IPS DF 19.7 (cell line): ENCODE data around the gene PGM2.

Experiments
- DNase-seq: peaks from one replicate; pipeline ENCODE4 v3.0.0-alpha.2; 2013; ENCODE audit warnings: low read depth, low spot score

Gene PGM2

DNA sequence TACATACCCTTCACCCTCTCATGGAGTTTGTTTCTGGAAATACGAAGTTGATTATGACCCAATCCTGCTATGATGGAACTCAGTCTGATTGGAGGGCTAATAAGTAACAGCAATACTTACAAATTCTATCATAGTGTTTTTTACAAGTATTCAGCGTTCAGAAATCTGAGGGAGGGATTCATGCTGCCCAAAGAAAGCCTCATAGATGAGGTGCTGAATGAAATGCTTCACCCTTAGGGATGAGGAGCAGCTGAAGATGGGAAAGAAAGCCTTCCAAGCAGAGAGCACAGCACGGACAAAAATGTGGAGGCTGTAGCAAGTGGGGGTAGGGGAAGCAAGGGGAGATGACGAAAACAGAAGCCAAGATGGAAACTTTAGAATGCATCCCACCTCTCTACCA is 36.5 kb downstream of the PGM2 start:
- DNase-seq = no peak

GRCh38 chr4:37864786-37865185 is 38.3 kb downstream of the PGM2 start:
- DNase-seq = no peak

- no peak for DNase-seq
Measured at GRCh38 chr4:37865450-37865849, 39.0 kb downstream of the PGM2 start.

- DNase-seq = no peak
Measured at GRCh38 chr4:37867102-37867501, 40.6 kb downstream of the PGM2 start.

DNA sequence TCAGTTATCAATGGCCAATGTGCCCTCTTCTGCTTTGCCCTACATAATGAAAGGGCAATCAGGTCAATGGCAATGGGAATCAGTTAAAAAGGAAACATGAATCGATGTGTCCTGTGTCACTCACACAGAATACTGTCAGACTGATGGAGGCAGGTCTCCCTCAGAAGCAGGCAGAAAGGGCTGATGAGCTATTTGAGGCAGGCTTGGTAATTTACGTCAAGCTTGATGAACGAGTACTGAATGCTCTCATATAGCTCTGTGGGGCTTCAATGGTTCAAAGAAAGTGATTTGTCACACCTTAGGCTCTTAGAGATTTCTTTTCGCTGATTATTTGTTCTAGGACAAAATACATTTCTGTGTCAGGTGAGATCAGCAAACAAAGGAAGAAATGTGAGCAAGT is 41.8 kb downstream of the PGM2 start:
- DNase-seq = no peak

- DNase-seq = no peak
Measured at GRCh38 chr4:37872310-37872988, 46.0 kb downstream of the PGM2 start.

DNA sequence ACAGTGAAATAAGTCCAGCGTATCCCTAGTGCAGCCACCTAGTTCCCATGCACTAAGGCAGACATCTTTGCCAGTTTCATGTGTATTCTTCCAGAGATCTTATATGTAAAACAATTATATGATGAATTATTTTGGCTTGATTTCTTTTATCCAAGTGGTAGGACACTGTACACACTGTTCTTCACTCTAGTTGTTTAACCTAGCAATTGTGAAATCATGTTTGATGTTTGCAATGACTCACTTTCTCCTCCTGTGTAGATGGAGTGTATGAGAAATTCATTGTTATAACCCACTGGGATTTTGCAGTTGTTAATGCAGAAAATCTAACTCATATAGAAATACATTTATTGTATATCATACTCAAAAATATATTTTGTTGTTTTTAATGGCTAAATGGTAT is 46.9 kb downstream of the PGM2 start:
- no peak for DNase-seq

DNA sequence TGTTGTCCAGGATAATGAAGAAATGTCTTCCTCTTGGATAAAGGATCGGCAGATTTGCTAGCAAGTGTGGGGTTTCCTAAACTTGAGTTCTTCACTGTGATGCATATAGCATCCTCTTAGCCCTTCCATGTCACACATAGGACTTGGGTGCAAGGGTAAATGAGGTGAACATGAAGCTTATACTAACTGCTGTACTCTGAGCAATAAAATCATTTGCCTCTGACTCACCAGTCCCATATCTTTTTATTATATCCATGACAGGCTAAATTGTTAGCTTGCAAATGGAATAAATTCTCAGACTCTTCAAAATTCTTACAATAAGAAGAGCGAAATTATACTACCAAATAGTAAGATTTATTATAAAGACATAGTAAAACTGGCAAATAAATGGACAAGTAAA is 49.7 kb downstream of the PGM2 start:
- no peak for DNase-seq

GRCh38 chr4:37879365-37879764 is 52.9 kb downstream of the PGM2 start:
- DNase-seq = no peak

DNA sequence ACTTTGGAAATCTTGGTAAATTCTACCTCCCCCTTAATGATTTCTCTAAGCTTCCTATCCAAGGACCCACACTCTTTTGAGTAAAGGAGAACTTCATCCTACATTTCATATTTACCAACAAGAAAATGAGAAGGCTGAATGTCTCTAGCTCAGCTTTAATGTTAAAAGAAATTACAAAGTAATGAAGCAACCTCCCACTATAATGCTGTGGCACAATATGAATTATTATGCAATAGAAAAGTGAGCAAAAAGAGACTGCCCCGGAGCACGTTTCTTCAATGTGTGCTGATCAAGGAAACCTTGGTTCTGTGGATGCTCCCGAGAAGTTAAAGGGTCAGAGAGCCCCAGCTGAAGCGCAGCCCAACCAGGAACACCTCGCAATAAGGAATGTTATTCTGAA is 55.3 kb downstream of the PGM2 start:
- no peak for DNase-seq

GRCh38 chr4:37882665-37883296 is 56.3 kb downstream of the PGM2 start:
- DNase-seq = no peak

DNA sequence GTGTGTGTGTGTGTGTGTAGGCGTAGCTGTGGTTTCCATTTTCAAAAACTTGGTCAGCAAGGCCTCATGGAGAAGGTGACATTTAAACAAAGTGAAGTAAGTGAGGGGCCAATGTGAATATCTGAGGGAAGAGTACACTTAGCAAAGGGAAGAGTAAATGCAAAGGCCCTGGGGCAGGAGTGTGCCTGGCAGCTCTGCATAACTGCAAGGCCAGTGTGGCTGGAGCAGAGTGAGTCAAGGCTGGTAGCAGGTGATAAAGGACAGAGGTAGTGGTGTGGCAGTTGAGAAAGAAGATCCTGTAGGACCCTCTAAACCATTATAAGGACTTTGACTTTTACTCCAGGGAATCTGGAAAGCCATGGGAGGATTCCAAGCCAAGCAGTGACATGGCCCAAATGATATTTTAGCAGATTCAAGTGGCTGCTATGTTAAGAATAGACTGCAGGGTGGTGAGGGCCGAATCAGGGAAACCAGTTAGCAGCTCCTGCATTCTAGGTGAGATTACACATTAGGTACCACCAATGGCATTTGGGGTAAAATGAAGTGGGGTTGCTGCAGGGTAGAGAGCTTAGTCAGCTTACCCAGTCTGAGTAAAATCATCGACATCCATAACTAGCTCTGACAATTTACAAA is 58.5 kb downstream of the PGM2 start:
- DNase-seq = no peak

GRCh38 chr4:37885496-37885895 is 59.0 kb downstream of the PGM2 start:
- DNase-seq = no peak

GRCh38 chr4:37889849-37890800 is 63.6 kb downstream of the PGM2 start:
- no peak for DNase-seq

- no peak for DNase-seq
Measured at GRCh38 chr4:37890801-37891259, 64.3 kb downstream of the PGM2 start, which contains the start of gene TBC1D1. Gene TBC1D1, plus strand, starts transcription at chr4:37891084. Its CDS starts 11,012 bp downstream, at chr4:37902096.

DNA sequence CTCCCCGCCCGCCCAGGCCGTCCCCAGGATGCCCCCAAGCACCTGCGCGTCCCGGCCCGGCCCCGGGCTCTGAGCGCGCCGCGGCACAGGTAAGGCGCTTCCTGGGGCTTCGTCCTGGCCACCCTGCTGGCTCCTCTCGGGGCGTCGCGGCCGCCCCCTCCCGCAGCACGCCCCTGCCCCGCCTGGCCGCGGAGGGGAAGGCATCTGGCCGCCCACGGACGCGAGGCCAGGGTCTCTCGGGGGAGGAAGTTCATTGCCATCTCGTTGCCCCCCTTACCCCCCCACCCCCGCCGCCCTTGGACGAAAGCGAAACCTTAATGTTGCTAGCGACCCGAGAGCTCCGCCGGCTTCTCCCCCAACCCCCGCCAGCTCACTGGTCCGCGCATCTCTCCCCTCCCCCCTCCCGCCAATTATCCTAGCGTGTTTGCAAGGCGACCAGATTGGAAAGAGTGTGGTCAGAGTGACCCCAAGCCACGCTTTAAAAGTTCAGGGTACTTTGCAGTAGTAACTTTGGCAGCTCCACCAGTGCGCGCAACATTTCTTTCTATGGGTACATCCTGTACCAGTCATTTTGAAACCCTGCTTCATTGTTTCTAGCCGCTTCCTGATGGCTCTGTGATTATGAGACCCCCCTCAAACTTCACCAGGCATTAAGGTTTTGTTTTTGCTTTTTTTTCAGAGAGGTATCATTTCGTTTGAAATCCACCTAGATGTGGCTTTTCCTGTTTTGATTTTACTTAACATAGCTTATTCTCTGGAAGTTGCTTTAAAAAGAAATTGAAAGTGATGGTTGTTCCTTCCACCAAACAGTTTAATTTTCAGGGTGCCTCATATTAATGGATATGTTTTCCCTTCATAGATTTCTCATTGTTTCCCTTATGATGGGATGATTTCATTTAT is 65.0 kb downstream of the PGM2 start:
- no peak for DNase-seq

DNA sequence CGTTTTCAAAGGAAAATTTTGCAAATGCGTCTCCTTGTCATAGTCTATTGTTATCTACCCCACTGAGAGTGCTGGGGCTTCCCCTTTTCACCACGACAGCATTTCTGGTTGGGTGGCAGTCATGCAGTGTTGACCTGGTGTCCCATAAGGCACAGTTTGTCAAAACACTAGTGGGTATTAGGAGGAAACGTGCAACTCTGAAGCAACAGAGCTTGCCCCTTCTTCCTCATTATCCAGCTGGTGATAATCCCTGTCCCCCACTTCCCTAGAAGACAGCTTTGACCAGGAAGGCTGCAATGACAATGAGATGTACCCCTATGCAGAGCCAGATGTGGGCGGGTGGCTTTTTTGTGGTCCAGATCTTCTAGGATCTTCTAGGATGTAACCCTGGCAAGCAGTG is 66.2 kb downstream of the PGM2 start:
- no peak for DNase-seq

DNA sequence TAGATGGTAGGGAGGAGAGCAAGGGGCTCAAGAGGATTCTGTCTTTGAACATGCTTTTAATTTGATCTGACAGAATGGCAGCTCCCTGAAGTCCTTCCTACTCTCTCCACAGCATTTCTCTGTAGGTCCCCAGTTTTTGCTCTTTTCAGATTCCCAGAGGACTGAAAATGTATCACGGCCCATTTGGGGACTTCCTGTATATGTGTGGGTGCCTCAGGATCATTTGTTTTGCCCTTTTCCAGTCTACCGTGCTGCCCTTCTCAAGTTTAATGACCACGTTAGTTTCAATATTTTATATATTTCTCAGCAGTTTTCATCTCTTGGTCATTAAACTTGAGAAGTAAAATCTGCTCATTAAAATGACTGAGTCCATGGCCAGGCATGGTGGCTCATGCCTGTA is 66.7 kb downstream of the PGM2 start:
- DNase-seq = no peak

GRCh38 chr4:37895271-37895670 is 68.8 kb downstream of the PGM2 start:
- no peak for DNase-seq

DNA sequence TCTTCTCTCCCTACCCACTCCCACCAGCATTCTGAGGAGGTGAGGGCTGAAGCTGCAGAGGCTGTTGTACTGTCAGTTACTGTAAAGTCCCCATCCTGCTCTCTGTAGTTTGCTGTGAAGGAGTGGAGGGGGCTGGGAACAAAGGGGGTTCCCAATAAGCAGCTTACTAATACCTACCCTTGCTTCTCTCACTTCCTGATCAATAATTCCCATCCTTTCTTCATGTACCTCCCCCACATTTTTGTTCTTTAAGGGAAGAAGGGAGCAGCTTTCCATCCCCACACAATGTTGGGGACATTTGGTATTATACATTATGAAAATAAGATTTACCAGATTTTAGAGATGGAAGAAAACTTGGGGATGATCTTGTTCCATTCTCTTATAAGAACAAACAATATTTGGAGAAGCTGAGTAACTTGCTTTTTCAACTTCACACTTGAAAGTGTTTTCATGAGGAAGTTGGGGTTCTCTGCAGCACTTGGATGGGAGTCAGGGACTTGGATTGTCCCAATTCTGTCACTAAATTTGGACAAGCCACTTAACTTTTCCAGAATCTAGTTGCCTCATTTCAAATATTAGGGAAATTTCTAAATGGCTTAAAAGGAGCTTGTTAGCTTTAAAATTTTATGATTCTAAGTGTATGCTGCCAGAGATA is 69.8 kb downstream of the PGM2 start:
- no peak for DNase-seq
